Vagina (tissue), 2 donors: ENCODE measurements around the gene BTBD6.

Experiments used
- CTCF ChIP-seq, 3 experiments: fragments of 450-650 bp in 2 of 3; fragments of 200-600 bp in 1 of 3; sonication (generic) in 1 of 3; IDR thresholded peaks; one replicate each; pipeline ENCODE4 v1.5.1; 2017 to 2019; ENCODE audit warnings: antibody characterized with exemption in 3 of 3, mild to moderate bottlenecking in 2 of 3, moderate library complexity in 2 of 3
- POLR2A ChIP-seq, 2 donors: fragments of 450-650 bp; IDR thresholded peaks; one replicate each; pipeline ENCODE4 v1.6.1; 2017; ENCODE audit warnings: antibody characterized with exemption in 2 of 2, mild to moderate bottlenecking in 2 of 2, moderate library complexity in 2 of 2
- POLR2AphosphoS5 ChIP-seq, 2 donors: sonication (generic); formaldehyde crosslinking; IDR thresholded peaks; one replicate each; pipeline ENCODE4 v1.9.0; 2017; ENCODE audit warnings: antibody characterized with exemption in 2 of 2, mild to moderate bottlenecking in 2 of 2, low read depth in 1 of 2; ENCODE audit not compliant: insufficient read depth in 1 of 2

- TF ChIP-seq POLR2A (IDR thresholded peaks at IDR 0.05), result no peak
- no peak for TF ChIP-seq CTCF (IDR thresholded peaks at IDR 0.05)
- no peak for TF ChIP-seq POLR2AphosphoS5 (IDR thresholded peaks at IDR 0.05; ENCODE audit: insufficient read depth in 1 of 2, low read depth in 1 of 2)
Observed at GRCh38 chr14:105258846-105259245, 10.5 kb downstream of the BTBD6 start.
